Testis (tissue), 3 donors: ENCODE measurements around the gene SEMA4D. TPM values are rescaled to one million over a fixed set of nuclear protein-coding genes. Genes with fewer than 3 reads are reported as not detected.

Experiments used
- DNase-seq: peaks from one replicate; pipeline ENCODE4 v3.0.0-alpha.2; 2019
- H3K27ac ChIP-seq, 2 donors: fragments of 200-600 bp; sonication (generic); one replicate each; pipeline ENCODE4 v1.5.1; 2019
- H3K27me3 ChIP-seq: fragments of 200-600 bp; sonication (generic); one replicate; pipeline ENCODE4 v1.5.1; 2019
- H3K36me3 ChIP-seq: fragments of 200-600 bp; sonication (generic); one replicate; pipeline ENCODE4 v1.5.1; 2017; ENCODE audit warnings: low read depth; ENCODE audit errors: missing control alignments
- H3K4me1 ChIP-seq: fragments of 200-600 bp; sonication (generic); one replicate; pipeline ENCODE4 v1.5.1; 2019
- H3K4me3 ChIP-seq, 2 donors: fragments of 200-600 bp; sonication (generic); one replicate each; pipeline ENCODE4 v1.5.1; 2017 to 2019
- H3K9me3 ChIP-seq: fragments of 200-600 bp; sonication (generic); one replicate; pipeline ENCODE4 v1.5.1; 2017
- POLR2A ChIP-seq: fragments of 450-650 bp; IDR thresholded peaks from one replicate; pipeline ENCODE4 v1.6.1; 2017; ENCODE audit warnings: antibody characterized with exemption, mild to moderate bottlenecking, moderate library complexity
- WGBS, 2 donors: methylation state at CpG; one replicate each; pipeline ENCODE4 v1.1.5; 2018; 5-methylcytosine and 5-hydroxymethylcytosine counted together
- intact Hi-C: fragments of 100-400 bp; cut with DNase I; formaldehyde crosslinking; loops from one replicate; pipeline ENCODE4 v1.15.1; 2023; ENCODE audit warnings: low total_unique reads
- polyA plus RNA-seq: library from polyadenylated mRNA; stranded (reverse); fragments of 350-450 nt; fragmentation: Illumina TruSeq; extraction: RNeasy Lipid Tissue Mini Kit (QIAGEN cat#74804); gene quantifications from one replicate; pipeline ENCODE4 v1.2.3, GENCODE V29; 2014; ENCODE audit warnings: low read depth, low replicate concordance; ENCODE audit not compliant: insufficient read depth
- total RNA-seq, 2 donors: library from RNA; depleted of rRNA; stranded (reverse); fragments of >200 nt; gene quantifications; one replicate each; pipeline ENCODE4 v1.2.3, GENCODE V29; 2016
- TF ChIP-seq, protein P1 (sequence below), 3 experiments: fragments of 450-650 bp in 2 of 3; fragments of 200-600 bp in 1 of 3; sonication (generic) in 1 of 3; IDR thresholded peaks; one replicate each; pipeline ENCODE4 v1.5.1; 2016 to 2019; ENCODE audit warnings: antibody characterized with exemption in 3 of 3, mild to moderate bottlenecking in 2 of 3, moderate library complexity in 1 of 3

Gene SEMA4D
- total and polyA plus RNA-seq, 3 donors from 2014 or later = 26.2 to 53.1 (median 38.7) TPM

DNA sequence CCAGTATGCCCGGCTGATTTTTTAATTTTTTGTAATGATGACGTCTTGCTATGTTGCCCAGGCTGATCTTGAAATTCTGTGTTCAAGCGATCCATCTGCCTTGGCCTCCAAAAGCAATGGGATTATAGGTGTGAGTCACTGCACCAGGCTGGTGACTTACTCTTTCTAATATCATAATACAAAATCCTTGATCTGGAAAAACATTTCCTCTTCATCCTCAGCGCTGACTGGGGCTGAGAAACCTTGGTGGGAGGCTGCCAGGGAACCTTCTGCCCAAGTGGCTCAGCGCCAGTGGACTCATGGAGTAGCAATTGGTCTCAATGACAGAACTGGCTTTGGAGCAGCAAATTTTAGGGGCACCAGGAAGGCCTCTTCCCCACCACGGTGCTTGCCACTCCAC lies 17.5 kb upstream of the SEMA4D start:
- intact Hi-C loops = no loop called here
- H3K27me3 ChIP-seq = no peaks in the 10 kb centered on the region
- H3K27ac ChIP-seq = no peak overlapping the region
- no peak for DNase-seq
- no peaks in the 10 kb centered on the region for H3K36me3 ChIP-seq
- no peaks in the 10 kb centered on the region for H3K9me3 ChIP-seq
- no peaks in the 10 kb centered on the region for H3K4me1 ChIP-seq
- no peak for TF ChIP-seq POLR2A
- TF ChIP-seq, protein P1, sequence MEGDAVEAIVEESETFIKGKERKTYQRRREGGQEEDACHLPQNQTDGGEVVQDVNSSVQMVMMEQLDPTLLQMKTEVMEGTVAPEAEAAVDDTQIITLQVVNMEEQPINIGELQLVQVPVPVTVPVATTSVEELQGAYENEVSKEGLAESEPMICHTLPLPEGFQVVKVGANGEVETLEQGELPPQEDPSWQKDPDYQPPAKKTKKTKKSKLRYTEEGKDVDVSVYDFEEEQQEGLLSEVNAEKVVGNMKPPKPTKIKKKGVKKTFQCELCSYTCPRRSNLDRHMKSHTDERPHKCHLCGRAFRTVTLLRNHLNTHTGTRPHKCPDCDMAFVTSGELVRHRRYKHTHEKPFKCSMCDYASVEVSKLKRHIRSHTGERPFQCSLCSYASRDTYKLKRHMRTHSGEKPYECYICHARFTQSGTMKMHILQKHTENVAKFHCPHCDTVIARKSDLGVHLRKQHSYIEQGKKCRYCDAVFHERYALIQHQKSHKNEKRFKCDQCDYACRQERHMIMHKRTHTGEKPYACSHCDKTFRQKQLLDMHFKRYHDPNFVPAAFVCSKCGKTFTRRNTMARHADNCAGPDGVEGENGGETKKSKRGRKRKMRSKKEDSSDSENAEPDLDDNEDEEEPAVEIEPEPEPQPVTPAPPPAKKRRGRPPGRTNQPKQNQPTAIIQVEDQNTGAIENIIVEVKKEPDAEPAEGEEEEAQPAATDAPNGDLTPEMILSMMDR (IDR thresholded peaks at IDR 0.05) = no peak
- WGBS, 2 donors = 88 to 92% methylated on average over 6 of the region's 6 CpGs
- no peak overlapping the region for H3K4me3 ChIP-seq

- 89 to 90% methylated on average over 6 of the region's 6 CpGs for WGBS, 2 donors
- Histone ChIP-seq H3K27ac (no peak overlapping the region), H3K4me3 (no peak overlapping the region), H3K27me3 (no peaks in the 10 kb centered on the region), H3K36me3 (no peaks in the 10 kb centered on the region), H3K4me1 (no peaks in the 10 kb centered on the region), H3K9me3 (no peaks in the 10 kb centered on the region)
- no peak for DNase-seq
- intact Hi-C loops = no loop called here
- no peak for TF ChIP-seq POLR2A
- TF ChIP-seq, protein P1 (IDR thresholded peaks at IDR 0.05) = no peak
These were observed 17.0 kb upstream of the SEMA4D start for GRCh38 chr9:89514956-89515355.

GRCh38 chr9:89514337-89514736 lies 16.4 kb upstream of the SEMA4D start:
- Histone ChIP-seq H3K9me3 (no peaks in the 10 kb centered on the region), H3K27ac (no peak overlapping the region), H3K27me3 (no peaks in the 10 kb centered on the region), H3K4me3 (no peak overlapping the region), H3K36me3 (no peaks in the 10 kb centered on the region), H3K4me1 (no peaks in the 10 kb centered on the region)
- 70 to 73% methylated on average over 5 of the region's 5 CpGs for WGBS, 2 donors
- TF ChIP-seq, protein P1 (IDR thresholded peaks at IDR 0.05) = no peak
- no peak for TF ChIP-seq POLR2A
- intact Hi-C loops = no loop called here
- DNase-seq = no peak

GRCh38 chr9:89513837-89514236 lies 15.9 kb upstream of the SEMA4D start:
- no peak for DNase-seq
- no peak overlapping the region for H3K27ac ChIP-seq
- intact Hi-C loops = no loop called here
- TF ChIP-seq, protein P1 (IDR thresholded peaks at IDR 0.05) = no peak
- no peak for TF ChIP-seq POLR2A
- H3K27me3 ChIP-seq = no peaks in the 10 kb centered on the region
- no peaks in the 10 kb centered on the region for H3K4me1 ChIP-seq
- no peaks in the 10 kb centered on the region for H3K36me3 ChIP-seq
- 88 to 97% methylated on average over 3 of the region's 3 CpGs for WGBS, 2 donors
- H3K9me3 ChIP-seq = no peaks in the 10 kb centered on the region
- no peak overlapping the region for H3K4me3 ChIP-seq

DNA sequence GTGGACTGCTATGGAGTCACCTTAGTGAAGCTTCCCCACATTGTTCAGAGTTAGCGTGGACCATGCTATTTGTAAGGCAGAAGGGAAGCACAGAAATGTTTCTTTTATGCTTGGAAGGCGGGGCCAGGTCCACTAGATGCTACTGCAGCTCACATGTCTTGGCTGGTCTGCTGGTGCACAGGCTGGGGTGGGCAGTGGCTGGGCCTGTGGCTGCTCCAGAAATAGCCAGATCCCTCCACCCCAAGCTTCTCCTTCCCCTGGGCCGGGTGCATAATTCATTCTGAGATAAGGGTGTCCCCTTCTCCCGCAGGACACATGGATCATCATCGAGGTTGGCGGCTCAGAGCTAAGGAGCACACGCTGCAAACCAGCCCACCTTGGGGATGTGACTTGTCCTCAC lies 14.5 kb upstream of the SEMA4D start:
- H3K27ac ChIP-seq = no peak overlapping the region
- H3K9me3 ChIP-seq = no peaks in the 10 kb centered on the region
- no peak for TF ChIP-seq POLR2A
- TF ChIP-seq, protein P1 (IDR thresholded peaks at IDR 0.05) = no peak
- WGBS, 2 donors = 93 to 95% methylated on average over 3 to 7 of the region's 7 CpGs
- no peaks in the 10 kb centered on the region for H3K36me3 ChIP-seq
- H3K27me3 ChIP-seq = no peaks in the 10 kb centered on the region
- no peaks in the 10 kb centered on the region for H3K4me1 ChIP-seq
- no peak overlapping the region for H3K4me3 ChIP-seq
- DNase-seq = no peak
- intact Hi-C loops = no loop called here
